Stomach smooth muscle (tissue), 2 donors: ENCODE results near the gene C3orf22.

Experiments
- H3K27ac ChIP-seq: one replicate; pipeline ENCODE4 v1.7.0; 2013; ENCODE audit warnings: mild to moderate bottlenecking, low read length, inconsistent platforms
- H3K27me3 ChIP-seq, 2 donors: one replicate each; pipeline ENCODE4 v1.7.0; 2013; ENCODE audit warnings: low read length in 2 of 2; ENCODE audit not compliant: insufficient read depth in 2 of 2, control insufficient read depth in 1 of 2
- H3K36me3 ChIP-seq, 2 donors: one replicate each; pipeline ENCODE4 v1.7.0; 2013; ENCODE audit warnings: low read length in 2 of 2; ENCODE audit not compliant: control insufficient read depth in 2 of 2, insufficient read depth in 2 of 2
- H3K4me1 ChIP-seq: one replicate; pipeline ENCODE4 v1.7.0; 2013; ENCODE audit warnings: low read length; ENCODE audit not compliant: control insufficient read depth, insufficient read depth
- H3K4me3 ChIP-seq, 2 donors: one replicate each; pipeline ENCODE4 v1.7.0; 2013; ENCODE audit warnings: low read length in 2 of 2
- H3K9ac ChIP-seq, 2 donors: one replicate each; pipeline ENCODE4 v1.7.0; 2013; ENCODE audit warnings: low read length in 2 of 2, mild to moderate bottlenecking in 1 of 2
- H3K9me3 ChIP-seq, 2 donors: one replicate each; pipeline ENCODE4 v1.7.0; 2013; ENCODE audit warnings: low read length in 2 of 2; ENCODE audit not compliant: control insufficient read depth in 2 of 2
- donor health status: healthy.
- donor health status: Pancreatic carcinoma.

The C3orf22 gene

GRCh38 chr3:126549861-126550487 is 8.8 kb downstream of the C3orf22 start:
- Histone ChIP-seq H3K4me3 (no peak overlapping the region), H3K27me3 (peaks cover 0 to 9% of the 10 kb centered on the region in 2 donors), H3K4me1 (no peaks in the 10 kb centered on the region), H3K9me3 (no peaks in the 10 kb centered on the region), H3K9ac (no peak overlapping the region), H3K36me3 (no peaks in the 10 kb centered on the region), H3K27ac (no peak overlapping the region)

GRCh38 chr3:126548556-126549466 is 9.9 kb downstream of the C3orf22 start:
- no peak overlapping the region for H3K9ac ChIP-seq
- H3K4me1 ChIP-seq: no peaks in the 10 kb centered on the region

GRCh38 chr3:126547721-126548120 is 11.0 kb downstream of the C3orf22 start:
- no peak overlapping the region for H3K4me3 ChIP-seq
- no peaks in the 10 kb centered on the region for H3K9me3 ChIP-seq
- no peaks in the 10 kb centered on the region for H3K36me3 ChIP-seq
- H3K27me3 ChIP-seq: peaks cover 2 to 18% of the 10 kb centered on the region in 2 donors
- H3K9ac ChIP-seq: no peak overlapping the region
- no peak overlapping the region for H3K27ac ChIP-seq
- H3K4me1 ChIP-seq: no peaks in the 10 kb centered on the region

More at GRCh38 chr3:126548556-126549466, 9.9 kb downstream of the C3orf22 start:
- Histone ChIP-seq H3K4me3 (no peak overlapping the region), H3K36me3 (no peaks in the 10 kb centered on the region), H3K27me3 (peaks cover 0 to 11% of the 10 kb centered on the region in 2 donors), H3K9me3 (no peaks in the 10 kb centered on the region), H3K27ac (no peak overlapping the region)

DNA sequence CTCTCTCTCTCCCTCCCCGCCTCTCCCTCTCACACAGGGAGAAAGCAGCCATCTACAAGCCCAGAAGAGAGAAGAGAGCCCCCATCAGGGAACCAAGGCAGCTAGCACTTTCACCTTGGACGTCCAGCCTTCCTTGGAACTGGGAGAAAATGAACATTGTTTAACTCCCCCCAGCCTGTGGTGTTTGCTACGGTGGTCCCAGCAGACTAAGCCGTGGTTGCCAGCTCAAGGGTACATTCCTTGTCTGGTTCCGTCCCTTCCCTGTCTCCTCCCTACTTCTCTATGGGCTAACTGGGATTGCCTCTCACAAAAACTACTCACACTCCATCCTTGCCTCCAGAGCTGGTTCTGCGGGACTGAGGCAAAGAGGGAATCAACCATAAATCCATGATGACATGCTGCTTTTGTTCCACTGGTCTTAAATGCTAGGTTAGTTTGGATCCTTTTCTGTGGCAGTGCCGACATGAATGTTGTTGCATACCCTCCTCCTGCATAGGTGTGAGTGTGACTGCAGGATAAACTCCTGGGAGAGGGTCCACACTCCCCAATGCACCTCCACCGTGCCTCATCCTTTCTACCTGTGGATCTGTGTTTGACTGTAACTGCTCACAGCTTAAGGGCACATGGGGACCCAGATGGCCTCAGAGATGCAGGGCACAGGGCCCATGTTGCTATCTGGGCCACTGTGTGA is 12.0 kb downstream of the C3orf22 start:
- Histone ChIP-seq H3K27me3 (peaks cover 12 to 18% of the 10 kb centered on the region in 2 donors), H3K9me3 (no peaks in the 10 kb centered on the region)

GRCh38 chr3:126546013-126546412 is 12.7 kb downstream of the C3orf22 start:
- H3K36me3 ChIP-seq: no peaks in the 10 kb centered on the region
- H3K9me3 ChIP-seq: no peaks in the 10 kb centered on the region
- no peak overlapping the region for H3K27ac ChIP-seq
- no peaks in the 10 kb centered on the region for H3K4me1 ChIP-seq
- H3K9ac ChIP-seq: no peak overlapping the region
- no peak overlapping the region for H3K4me3 ChIP-seq
- peaks cover 17 to 18% of the 10 kb centered on the region in 2 donors for H3K27me3 ChIP-seq

More for the DNA sequence above, 12.0 kb downstream of the C3orf22 start:
- H3K9ac ChIP-seq: no peak overlapping the region
- H3K36me3 ChIP-seq: no peaks in the 10 kb centered on the region
- H3K4me1 ChIP-seq: no peaks in the 10 kb centered on the region
- no peak overlapping the region for H3K4me3 ChIP-seq
- no peak overlapping the region for H3K27ac ChIP-seq

DNA sequence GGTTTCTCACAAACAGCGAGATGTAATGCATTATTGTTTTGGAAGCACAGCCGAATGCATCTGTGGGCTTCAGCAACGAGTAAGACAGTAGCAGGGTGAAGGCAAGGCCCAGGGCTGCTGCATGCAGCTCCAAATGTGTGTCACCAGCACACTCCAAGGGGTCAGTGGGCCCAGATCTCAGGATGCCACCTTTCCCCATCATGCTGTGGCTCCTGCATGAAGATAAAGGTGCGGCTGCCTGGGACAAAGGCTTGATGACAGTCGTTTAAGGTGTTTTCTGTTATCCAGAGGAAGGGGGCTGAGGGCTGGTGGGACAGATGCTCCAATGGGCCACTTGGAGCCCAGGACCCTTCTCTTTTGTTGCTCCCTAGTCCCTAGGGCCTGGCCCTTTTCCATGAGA is 13.2 kb downstream of the C3orf22 start:
- Histone ChIP-seq H3K4me1 (no peaks in the 10 kb centered on the region), H3K4me3 (no peak overlapping the region), H3K27me3 (peaks cover 17 to 18% of the 10 kb centered on the region in 2 donors), H3K9ac (no peak overlapping the region), H3K9me3 (no peaks in the 10 kb centered on the region), H3K36me3 (no peaks in the 10 kb centered on the region), H3K27ac (no peak overlapping the region)

DNA sequence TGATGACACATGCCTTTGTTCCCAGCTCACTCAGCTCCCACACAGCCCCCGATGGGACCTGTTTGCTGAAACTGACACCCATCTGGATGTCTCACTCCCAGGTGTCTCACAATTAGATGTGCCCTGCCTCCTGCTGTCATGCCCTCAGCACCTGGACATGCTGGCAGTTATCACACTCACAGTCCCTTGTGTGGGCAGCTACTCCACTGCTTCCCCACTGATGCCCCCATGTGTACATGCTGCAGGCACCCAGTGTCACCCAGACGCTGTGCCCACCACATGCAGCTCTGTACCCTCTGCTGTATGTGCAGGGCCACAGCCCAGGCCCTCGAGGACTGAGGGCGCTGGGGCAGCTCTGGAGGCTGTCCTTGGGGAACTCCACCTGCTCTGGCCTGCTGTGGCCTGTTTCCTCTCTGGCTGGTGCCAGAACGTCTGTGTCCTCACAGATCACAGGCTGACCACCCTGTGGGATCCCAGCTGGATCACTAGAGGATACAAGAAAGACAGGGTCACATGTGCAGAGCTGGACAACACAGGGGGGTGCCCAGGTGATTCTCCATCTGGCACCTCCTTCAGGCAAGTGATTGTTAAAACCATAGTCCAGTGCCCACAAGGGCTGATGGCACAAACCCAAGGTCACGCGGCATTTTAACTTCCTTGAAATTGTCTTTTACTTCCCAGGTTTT is 14.0 kb downstream of the C3orf22 start:
- H3K27me3 ChIP-seq: peaks cover 17 to 22% of the 10 kb centered on the region in 2 donors
- H3K4me3 ChIP-seq: no peak overlapping the region
- no peaks in the 10 kb centered on the region for H3K36me3 ChIP-seq
- H3K4me1 ChIP-seq: no peaks in the 10 kb centered on the region
- H3K27ac ChIP-seq: no peak overlapping the region
- no peak overlapping the region for H3K9ac ChIP-seq
- H3K9me3 ChIP-seq: no peaks in the 10 kb centered on the region

GRCh38 chr3:126543457-126544061 is 15.2 kb downstream of the C3orf22 start:
- H3K4me3 ChIP-seq: no peak overlapping the region
- H3K36me3 ChIP-seq: no peaks in the 10 kb centered on the region
- no peaks in the 10 kb centered on the region for H3K4me1 ChIP-seq
- H3K27ac ChIP-seq: no peak overlapping the region
- H3K27me3 ChIP-seq: peaks cover 17 to 19% of the 10 kb centered on the region in 2 donors
- H3K9me3 ChIP-seq: no peaks in the 10 kb centered on the region
- no peak overlapping the region for H3K9ac ChIP-seq

- H3K27me3 ChIP-seq: peaks cover 17 to 21% of the 10 kb centered on the region in 2 donors
- no peak overlapping the region for H3K9ac ChIP-seq
- H3K27ac ChIP-seq: no peak overlapping the region
- H3K4me3 ChIP-seq: no peak overlapping the region
- no peaks in the 10 kb centered on the region for H3K4me1 ChIP-seq
- H3K9me3 ChIP-seq: no peaks in the 10 kb centered on the region
- H3K36me3 ChIP-seq: no peaks in the 10 kb centered on the region
Observed at GRCh38 chr3:126542340-126543241, 16.1 kb downstream of the C3orf22 start.
